GM19372 (cell line): ENCODE measurements around the gene FAM3B.

Experiments
- ATAC-seq: cut with Tn5 transposase; IDR thresholded peaks from one replicate; pipeline ENCODE4 v1.9.1; 2021; ENCODE audit warnings: mild to moderate bottlenecking, low read depth, moderate library complexity; ENCODE audit not compliant: unreplicated experiment

FAM3B gene

DNA sequence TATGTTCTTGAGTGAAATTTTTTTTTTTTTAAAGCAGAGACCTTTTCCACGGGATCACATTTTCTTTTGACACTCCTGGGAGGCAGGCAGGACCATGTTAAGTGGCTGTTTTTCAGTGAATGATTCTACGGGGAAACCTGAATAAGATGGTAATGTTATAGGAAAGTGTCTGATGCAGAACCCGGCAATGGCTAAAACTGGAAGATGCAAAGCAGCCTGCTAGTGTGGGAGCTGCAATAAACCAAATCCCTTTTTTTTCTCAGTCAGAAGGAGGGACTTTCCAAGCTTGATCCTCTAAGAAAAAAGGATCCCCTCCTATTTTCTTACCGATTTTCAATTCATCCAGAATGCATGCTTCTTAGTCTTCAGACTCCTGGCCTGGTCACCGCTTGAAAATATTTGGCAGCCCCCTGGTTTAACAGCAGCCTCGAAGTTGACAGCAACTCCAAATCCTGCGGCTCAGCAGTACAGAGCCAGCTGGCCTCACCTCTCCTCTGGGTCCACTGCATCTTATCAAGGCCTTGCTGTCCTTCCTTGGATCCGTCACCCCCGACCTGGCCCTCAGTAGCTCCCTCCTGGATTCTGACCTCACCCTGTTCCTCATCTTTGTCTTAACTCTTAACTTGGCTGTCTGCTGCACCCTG, 50.8 kb downstream of the FAM3B start:
- ATAC-seq = peak; percentile 4

DNA sequence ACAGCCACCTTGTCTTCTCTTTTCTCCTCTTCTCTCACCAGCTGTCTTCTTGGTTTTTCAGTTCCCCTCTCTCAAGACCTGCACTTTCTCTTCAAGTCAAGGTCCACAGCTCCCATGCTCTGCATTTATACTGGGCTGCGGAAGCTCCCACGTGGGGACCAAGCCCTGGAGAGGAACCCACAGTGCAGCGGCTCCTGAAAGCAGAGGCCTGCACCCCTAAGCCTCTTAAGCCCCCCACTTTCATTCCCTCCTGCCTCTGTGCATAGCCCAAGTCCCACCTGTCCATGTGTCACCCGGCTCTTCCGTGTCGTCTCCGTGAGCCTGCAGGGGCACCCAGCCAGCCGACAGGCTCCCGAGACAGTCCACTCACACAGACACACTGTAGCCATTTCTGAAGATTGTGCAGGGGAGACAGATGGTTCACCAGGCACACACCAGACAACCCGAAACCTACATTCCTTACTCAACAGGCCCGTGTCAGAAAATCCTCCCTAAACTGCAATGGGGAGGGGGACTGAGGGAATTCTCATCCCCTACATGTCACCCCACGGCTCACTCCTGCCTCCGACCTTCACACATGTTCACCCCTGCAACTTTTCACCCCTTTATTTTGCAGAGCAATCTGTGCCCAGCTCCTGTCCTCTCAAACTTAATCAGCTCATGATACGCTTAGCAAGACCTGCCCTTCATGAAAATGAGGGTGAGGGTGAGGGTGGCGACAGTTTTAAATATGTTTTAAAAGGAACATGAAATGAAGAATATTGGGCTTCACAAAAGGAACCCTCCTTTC, 51.5 kb downstream of the FAM3B start:
- ATAC-seq = peak; percentile 60

DNA sequence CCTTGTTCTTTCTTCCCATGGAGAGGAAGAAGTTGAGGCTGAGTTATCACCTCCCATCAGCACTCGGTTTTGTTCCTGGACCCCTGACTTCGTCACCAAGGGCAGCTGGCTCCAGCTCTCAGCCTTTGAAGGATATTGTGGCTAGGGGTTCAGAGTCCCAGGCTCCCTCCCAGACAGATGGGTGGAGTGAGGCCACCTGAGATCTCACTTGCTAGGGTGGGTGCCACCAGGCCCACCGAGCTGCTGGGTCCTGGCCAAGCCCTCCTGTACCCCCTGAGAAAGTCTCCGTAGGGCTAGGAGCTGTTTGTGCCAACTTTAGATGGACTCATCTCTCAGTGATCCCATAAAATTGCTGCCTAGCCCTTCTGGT, 52.1 kb downstream of the FAM3B start:
- ATAC-seq = no peak

DNA sequence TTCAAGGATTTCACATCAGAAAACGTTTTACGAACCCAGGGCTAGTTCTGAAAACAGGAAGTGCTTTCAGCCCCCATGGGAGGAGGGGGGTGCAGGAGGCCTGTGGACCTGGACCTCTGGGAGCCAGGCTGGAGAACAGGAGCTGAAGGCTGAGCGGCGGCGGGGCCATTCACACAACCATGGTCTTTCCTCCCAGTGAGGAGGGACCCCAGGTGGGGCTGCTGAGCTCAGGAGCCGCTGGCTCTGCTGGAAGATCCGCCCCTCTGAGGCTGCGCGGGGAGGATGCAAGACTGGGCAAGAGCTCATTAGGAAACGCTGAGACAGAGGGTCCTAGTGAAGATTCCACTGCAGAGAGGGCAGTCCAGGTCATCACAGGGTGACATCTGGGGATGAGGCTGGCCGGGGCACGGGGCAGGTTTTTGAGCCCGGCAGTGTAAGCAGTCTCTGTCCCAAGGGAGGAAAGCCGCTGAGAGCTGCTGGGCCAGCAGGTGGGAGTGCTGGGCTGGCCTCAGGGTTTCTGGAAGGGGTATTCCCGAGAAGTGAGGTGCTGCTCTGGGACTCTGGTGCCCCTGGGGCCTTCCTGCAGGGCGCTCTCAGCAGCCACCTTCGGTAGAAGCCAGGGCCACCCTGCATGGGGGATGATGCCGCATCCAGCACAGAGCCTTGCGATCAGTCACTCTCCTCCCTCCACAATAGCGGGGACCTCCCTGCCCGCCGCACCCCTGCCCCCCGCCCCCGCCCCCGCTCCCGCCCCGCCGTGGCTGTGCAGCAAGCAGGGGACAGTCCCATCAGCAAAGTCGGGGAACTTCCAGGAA, 52.7 kb downstream of the FAM3B start:
- ATAC-seq = no peak

DNA sequence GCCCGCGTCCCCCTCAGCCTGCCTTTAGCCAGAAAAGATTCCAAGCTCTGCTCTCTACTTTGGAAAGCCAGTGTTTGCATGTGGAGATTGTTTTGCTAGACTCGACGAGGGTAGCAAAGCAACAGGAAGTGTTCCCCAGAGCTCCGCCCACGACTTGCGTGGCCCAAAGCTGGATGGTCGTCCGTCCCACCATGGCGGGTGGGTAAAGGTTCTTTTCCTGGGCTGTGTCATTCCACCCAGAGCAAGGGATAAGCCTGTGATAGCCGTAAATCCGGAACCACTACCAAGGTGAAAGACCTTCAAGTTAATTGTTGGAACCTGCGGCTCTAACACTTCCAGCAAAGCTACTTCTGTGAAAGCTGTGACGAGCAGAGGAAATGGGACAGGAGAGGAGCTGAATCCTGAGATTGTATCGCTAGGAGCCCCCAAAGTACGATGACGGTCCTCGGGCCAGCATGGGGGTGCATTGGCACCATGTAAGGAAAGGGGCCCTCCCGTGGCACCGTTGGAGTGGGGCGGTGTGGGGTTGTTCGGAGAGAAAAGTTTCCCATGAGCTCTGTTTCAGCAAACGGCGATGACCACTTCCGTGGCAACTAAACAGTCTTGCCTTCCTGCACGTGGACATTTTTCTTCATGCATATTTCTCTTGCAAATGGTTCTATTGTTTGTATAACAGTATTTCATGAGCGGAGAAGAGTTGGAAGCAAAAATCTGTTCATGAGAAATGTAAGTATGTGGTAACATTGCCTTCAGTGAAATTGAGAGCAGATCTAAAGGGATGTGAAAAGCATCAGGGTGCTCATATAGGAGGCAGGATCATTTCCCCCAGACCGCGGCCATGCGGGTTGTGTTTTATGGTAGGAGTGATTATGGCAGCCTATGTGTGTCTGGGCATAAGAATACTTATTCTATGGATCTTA, 53.6 kb downstream of the FAM3B start:
- no peak for ATAC-seq

DNA sequence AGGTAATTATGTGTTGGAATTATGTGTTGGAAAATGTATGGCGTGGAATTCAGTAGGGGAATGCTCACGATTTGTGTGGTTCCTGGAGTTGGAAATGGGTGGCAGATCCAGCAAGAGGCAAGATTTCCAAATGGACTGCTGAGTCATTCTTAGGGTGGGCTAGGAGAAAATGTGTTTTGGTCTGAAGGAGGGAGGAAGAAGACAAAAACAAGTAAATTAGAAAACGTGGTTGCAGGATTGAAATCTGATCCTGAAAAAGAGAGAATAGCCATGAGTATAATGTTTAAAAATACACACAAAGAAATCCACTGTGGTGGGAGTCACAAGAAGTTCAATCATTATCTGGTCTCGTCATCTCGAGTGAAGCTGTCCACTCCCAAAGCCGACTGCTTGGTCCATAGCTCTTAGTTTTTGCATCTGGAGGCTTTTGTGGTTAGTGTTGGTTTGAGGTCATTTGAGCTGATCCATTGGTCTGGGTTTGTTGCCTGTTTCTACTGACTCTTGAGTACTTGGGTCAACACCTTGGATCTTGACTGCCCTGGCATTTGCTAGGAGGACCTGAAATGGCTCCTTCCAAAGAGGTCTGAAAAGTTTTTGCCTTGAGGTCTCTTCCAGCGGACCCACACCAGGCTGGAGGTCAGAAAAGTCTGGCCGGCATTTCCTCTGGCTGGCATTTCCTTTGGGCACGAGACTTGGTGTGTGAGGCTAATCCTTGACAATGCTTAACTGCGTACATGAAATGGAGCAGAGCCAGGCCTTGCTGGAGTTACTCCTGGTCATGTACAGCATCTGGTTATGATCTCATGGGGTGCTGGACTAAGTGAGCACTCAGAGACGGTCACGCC, 54.5 kb downstream of the FAM3B start:
- no peak for ATAC-seq

DNA sequence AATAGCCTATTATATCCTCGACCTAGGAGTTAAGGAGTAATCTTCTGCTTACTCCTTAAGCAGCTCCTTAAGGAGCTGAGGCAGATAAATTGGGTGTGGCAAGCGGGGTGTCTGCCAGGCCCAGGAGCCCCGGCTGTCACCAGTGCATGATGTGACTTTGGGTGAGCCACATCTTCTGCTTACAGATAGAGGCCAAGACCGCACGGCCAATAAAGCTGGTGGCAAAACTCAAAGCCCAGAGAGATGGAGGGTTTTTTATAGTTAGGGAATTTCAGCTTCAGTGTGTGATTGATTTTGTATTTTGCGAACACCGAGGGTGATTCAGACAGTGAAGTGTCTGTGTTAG, 55.1 kb downstream of the FAM3B start:
- no peak for ATAC-seq

DNA sequence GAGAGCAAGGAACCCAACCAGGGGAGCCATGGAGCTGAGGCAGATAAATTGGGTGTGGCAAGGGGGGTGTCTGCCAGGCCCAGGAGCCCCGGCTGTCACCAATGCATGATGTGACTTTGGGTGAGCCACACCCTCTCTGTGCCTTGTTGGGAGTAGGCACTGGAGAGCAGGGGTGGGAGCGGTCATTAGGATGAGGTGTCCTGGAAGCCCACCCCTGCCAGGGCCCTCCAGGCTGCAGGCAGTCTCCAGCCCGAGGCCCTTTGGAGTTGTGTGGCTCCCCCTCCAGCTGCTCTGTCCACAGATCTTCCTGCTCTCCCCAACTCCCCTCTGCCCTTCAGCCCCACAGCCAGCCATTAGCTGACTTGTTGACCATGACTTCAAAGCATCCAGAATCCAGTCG, 56.7 kb downstream of the FAM3B start:
- ATAC-seq = no peak

DNA sequence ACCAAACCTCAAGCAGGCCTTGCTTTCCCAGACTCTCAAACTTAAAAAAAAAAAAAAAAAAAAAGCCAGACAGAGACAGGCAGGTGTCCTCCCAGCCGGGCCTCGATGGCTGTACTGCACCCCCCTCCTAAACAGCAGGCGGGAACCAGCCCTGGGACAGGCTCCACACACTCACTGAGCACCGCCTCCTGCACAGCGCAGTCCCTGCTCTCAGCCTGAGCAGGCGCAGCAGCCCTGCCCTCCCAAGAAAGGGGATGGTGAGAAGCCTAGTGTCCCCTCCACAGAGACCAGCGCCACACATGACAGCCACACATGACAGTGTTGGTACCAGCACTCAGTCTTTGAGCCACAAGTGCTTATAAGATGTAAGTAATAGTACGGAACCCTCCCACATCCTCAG, 57.2 kb downstream of the FAM3B start:
- no peak for ATAC-seq

DNA sequence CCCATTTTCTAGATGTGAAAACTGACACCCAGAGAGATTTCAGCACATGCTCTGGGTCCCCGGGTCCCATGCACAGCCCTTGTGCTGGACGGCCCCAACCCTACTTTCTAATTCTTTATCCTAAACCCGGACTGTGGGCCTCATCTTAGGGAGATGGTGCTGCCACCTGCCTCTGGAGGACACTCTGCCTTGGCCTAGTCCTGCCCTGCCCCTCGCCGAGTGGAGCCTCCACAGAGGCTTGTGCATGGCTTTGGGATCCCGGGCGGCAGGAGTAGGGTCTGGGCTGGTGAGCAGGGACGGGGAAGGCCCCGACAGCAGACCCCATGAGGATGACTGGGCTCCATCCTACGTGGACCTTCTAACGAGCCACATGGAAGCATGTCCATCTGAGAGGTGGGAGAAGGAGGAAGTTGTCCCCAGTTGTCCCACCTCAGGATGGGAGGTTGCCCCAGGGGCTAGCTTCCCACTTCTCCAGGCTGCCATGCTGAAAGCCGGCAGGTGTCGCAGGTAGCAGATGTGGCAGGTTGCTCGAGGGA, 57.6 kb downstream of the FAM3B start:
- ATAC-seq = no peak

DNA sequence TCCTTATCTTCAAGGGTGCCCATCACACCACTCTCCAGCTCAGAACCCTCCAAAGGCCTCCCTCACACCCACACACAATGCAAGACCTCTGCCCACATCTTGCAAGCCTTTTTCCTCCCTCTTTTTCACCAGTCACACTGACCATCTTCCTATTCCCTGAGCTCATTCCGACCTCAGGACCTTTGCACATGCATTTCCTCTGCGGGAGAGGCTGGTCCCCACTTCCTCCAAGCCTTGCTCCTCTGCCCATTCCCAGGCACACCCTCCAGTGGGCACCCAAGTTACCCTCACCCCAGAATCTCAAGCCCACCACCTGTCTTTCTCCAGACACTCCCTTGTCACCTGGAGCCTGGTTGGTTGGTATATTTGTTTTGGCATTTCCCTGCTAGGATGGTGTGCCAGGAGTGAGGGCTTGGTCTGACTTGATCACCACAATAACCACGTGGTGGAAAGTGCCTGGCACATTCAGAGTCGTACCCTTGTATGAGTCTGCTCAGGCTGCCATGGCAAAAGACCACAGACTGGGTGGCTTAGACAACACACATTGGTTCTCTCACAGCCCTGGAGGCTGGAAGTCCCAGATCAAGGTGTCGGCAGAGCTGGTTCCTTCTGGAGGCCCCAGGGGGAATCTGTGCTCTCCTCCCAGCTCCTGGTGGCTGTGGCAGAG, 58.4 kb downstream of the FAM3B start:
- no peak for ATAC-seq

DNA sequence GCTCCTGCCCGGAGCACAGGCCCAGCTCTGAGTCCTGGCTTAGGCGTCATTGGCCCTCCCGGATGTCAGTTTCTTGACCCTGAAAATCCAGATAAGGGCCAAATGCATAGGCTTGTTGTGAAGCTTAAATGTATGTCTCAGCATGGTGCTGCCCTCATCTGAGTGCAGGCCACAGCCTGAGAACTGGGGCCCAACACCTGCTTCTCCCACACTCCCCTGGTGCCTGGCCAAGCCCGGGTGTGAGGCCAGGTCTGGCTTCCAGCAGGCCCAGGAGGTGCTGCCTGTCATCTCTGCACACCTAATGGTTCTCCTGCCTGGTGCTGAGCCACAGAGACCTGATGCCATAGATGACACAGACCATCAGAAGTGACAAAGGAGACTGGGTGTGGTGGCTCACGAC, 59.3 kb downstream of the FAM3B start:
- ATAC-seq = no peak

DNA sequence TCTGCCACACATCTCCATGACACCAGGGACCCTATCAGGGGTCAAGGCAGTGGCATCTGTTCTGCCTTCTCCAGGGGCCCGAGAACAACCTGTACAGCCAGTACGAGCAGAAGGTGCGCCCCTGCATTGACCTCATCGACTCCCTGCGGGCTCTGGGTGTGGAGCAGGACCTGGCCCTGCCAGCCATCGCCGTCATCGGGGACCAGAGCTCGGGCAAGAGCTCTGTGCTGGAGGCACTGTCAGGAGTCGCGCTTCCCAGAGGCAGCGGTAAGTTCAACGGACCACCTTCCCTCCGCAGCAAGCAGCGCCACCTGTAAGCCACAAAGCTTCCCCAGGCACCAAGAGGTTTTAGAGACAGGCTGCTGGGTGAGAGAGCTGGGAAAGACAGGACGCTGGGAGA, 61.1 kb downstream of the FAM3B start:
- no peak for ATAC-seq

DNA sequence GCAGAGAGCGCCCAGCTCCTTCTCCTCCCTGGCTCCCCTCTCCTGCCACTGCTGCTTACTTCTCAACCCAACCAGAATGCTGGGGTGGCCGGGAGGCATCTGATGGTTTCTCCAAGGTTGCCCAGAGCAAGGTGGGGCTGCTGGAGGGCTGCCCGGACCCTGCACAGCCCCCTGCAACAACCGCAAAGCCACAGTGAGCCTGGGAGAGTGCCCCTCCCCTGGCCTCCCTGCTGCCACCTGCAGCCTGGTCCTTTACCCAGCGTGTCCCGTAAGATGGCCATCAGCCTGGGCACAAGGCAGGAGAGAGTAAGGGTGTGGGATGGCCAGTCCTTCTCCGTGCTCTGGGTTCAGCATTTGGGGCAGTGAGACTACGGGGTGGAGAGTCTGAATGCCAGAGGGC, 62.2 kb downstream of the FAM3B start:
- no peak for ATAC-seq

DNA sequence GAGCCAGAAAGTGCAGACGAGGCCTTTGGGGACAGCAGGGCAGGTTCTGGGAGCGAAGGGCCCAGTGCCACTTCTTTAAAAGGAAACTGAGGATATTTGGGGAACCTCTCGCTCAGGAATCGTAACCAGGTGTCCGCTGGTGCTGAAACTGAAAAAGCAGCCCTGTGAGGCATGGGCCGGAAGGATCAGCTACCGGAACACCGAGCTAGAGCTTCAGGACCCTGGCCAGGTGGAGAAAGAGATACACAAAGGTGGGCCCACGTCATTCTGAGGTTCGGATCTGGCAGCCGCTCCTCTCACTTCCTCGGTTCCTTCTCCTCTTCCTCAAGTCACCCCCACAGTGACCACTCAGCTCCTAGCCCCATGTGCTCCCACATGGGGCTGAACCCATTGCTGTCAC, 63.3 kb downstream of the FAM3B start:
- ATAC-seq = no peak

DNA sequence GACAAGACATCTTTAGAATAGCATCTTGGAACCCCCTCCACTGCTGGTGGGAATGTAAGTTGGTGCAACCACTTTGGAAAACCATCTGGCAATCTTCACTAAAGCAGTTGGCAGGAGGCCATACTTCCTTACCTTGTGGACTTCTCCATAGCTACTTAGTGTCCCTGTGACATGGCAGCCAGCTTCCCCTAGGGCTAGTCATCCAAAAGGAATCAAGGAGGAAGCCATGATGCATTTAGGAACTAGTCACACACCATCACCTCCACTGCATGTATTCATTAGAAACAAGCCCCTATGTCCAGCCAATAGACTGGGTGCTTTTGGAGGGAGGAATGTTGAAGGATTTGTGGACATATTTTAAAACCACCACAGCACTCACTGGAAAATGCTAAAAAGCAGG, 65.1 kb downstream of the FAM3B start:
- ATAC-seq = no peak

DNA sequence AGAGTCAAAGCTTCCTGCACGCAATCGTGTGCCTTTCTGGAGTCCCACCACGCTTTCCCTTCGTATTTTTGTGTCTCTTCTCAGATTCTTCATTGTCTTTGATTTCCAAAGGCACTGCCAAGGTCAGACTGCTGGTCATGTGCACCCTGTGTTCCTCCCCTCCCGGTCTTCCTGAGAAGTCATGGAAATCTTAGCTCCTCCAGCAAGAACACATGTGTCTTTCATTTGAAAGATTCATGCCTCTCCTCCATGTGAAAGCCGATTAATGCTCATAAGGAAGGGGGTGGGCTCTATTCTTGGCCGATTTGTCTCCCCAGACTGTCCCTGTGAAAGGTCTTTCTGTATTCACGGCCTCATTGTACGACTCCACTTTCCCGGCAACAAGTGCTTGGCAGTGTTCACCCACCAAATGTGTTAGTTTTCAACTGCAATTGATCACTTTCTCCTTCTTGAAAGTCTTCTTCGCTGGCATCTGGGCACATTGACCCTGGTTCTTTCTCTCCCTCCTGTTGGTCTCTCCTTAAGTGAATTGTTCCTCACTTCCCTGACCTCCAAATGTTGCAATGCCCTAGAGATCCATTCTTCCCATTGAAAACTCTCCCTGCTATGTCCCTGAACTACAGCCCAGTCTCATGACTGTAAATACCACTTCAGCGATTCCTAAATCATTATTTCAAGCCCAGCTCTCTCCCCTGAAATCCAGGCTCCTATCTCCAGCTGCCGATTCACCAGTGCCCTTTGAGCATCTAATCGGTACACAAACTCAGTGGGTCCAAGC, 70.6 kb downstream of the FAM3B start:
- no peak for ATAC-seq

DNA sequence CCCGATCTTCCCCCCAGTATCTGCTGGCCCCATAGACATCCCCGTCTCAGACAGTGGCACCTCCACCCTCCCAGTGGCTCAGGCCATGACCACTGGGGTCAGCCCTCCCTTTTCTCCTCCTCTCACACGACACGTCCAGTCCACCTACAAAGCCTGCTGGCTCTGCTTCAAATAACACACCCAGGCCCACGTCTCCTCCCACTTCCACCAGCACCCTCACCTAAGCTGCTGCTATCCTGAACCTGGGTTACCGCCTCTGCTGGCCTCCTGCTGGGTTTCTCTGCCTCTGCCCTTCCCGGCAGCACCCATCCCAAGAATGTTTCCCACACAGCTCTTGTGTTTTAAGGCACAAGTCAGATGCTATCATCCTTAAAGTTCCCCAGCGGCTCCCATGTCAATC, 71.2 kb downstream of the FAM3B start:
- no peak for ATAC-seq
